HepG2 (cell line): ENCODE data around the gene SRSF4. TPM values are rescaled to one million over a fixed set of nuclear protein-coding genes. Genes with fewer than 3 reads are reported as not detected.

Experiments used
- FOXA1 ChIP-seq, 2 experiments: fragments of 450-650 bp in 1 of 2; sonication (generic) in 1 of 2; formaldehyde crosslinking in 1 of 2; IDR thresholded peaks; 2 replicates each; pipeline versions ENCODE4 v1.4.0 to v1.6.1; 2016 to 2020; ENCODE audit warnings: missing genetic modification reagents in 1 of 2
- NFATC3 ChIP-seq: sonication (generic); formaldehyde crosslinking; IDR thresholded peaks from 2 replicates; pipeline ENCODE4 v1.5.1; 2020; ENCODE audit warnings: mild to moderate bottlenecking, missing genetic modification reagents
- SP1 ChIP-seq, 2 experiments: fragments of 450-650 bp in 1 of 2; sonication (generic) in 1 of 2; formaldehyde crosslinking in 1 of 2; IDR thresholded peaks; 2 replicates each; pipeline versions ENCODE4 v1.4.0 to v1.6.1; 2016 to 2020; ENCODE audit warnings: missing genetic modification reagents in 1 of 2
- ZNF530 ChIP-seq: sonication (generic); formaldehyde crosslinking; IDR thresholded peaks from 2 replicates; pipeline ENCODE4 v1.5.0; 2020; ENCODE audit warnings: low read depth, mild to moderate bottlenecking, missing genetic modification reagents
- ZNF543 ChIP-seq: sonication (generic); formaldehyde crosslinking; IDR thresholded peaks from 2 replicates; pipeline ENCODE4 v1.4.0; 2020; ENCODE audit warnings: mild to moderate bottlenecking, missing genetic modification reagents
- ZNF724P ChIP-seq: sonication (generic); formaldehyde crosslinking; IDR thresholded peaks from 2 replicates; pipeline ENCODE4 v1.8.0; 2022; ENCODE audit warnings: missing genetic modification reagents, borderline replicate concordance
- polyA plus RNA-seq, 8 experiments: library from polyadenylated mRNA; depleted of rRNA in 3 of 8; stranded (reverse) in 7 of 8; unstranded in 1 of 8; fragments of >200 nt; fragmentation: Illumina TruSeq in 4 of 8; extraction: Trizol in 4 of 8; gene quantifications; 2 replicates each; pipeline versions ENCODE4 v1.2.1 to v1.2.3, GENCODE V29; 2011 to 2016; ENCODE audit warnings: low read depth in 4 of 8, missing spikeins in 1 of 8, mixed read lengths in 1 of 8; ENCODE audit not compliant: insufficient read depth in 1 of 8
- total RNA-seq, 5 experiments: library from RNA; depleted of rRNA; stranded (reverse); fragments of >200 nt; fragmentation: Illumina TruSeq; extraction: Trizol; gene quantifications; 2 replicates each; pipeline ENCODE4 v1.2.3, GENCODE V29; 2016; ENCODE audit warnings: low read depth in 1 of 5
- TF ChIP-seq, protein P1 (sequence below): sonication (generic); formaldehyde crosslinking; IDR thresholded peaks from 2 replicates; pipeline ENCODE4 v1.4.0; 2020; ENCODE audit warnings: missing genetic modification reagents, borderline replicate concordance
- TF ChIP-seq, protein P2 (sequence below): sonication (generic); formaldehyde crosslinking; IDR thresholded peaks from 2 replicates; pipeline ENCODE4 v1.9.0; 2021; ENCODE audit warnings: mild to moderate bottlenecking, missing genetic modification reagents
- TF ChIP-seq, protein P3 (sequence below): sonication (generic); formaldehyde crosslinking; IDR thresholded peaks from 2 replicates; pipeline ENCODE4 v1.4.0; 2020; ENCODE audit warnings: missing genetic modification reagents; ENCODE audit errors: not compliant biosample characterization
- TF ChIP-seq, protein P4 (sequence below): sonication (generic); formaldehyde crosslinking; IDR thresholded peaks from 2 replicates; pipeline ENCODE4 v1.5.1; 2020; ENCODE audit warnings: missing genetic modification reagents, mild to moderate bottlenecking, borderline replicate concordance

SRSF4 gene
- total and polyA plus RNA-seq, 2 of the 13 experiments (the other 11 are each of a cell fraction or from before 2014, with no cell fraction given), result 37.7 to 50.9 TPM

DNA sequence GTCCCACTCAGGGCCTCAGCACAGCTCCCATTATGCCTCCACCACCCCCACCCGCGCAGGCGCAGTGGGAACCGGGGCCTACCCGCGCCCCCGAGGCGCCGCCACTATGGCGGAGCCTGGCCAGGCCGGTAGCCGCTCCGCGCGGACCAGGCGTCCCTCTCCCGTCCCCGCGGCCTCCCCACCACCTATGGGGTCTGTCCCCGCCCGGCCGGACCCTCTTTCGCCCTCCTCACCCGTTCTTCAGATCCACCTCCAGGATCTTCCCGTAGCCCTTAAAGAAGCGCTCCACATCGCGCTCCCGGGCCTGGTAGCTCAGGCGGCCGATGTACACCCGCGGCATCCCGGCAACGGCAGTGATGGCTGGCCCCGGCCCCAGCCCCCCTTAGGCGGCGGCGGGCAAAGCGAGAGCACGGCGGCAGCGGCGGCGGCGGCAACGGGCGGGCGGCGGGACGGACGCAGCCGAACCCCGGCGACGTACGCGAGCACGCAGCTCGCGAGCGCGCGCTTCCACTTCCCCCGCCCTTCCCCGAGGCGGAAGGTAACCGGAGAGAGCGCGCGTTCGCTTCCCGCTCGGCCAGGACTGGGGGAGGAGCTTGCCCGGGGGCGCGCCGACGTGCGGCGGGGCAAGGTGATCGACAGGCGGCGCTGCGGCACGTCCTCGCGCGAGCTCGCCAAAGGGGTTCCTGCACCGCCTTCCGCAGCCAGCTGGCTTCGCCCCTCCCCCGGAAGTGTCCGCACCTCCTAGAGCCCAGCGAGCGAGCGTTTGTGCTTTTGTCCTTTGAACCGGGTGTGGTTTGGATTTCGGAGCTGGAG is at the start of gene SRSF4 (continued):
- TF ChIP-seq, protein P1, sequence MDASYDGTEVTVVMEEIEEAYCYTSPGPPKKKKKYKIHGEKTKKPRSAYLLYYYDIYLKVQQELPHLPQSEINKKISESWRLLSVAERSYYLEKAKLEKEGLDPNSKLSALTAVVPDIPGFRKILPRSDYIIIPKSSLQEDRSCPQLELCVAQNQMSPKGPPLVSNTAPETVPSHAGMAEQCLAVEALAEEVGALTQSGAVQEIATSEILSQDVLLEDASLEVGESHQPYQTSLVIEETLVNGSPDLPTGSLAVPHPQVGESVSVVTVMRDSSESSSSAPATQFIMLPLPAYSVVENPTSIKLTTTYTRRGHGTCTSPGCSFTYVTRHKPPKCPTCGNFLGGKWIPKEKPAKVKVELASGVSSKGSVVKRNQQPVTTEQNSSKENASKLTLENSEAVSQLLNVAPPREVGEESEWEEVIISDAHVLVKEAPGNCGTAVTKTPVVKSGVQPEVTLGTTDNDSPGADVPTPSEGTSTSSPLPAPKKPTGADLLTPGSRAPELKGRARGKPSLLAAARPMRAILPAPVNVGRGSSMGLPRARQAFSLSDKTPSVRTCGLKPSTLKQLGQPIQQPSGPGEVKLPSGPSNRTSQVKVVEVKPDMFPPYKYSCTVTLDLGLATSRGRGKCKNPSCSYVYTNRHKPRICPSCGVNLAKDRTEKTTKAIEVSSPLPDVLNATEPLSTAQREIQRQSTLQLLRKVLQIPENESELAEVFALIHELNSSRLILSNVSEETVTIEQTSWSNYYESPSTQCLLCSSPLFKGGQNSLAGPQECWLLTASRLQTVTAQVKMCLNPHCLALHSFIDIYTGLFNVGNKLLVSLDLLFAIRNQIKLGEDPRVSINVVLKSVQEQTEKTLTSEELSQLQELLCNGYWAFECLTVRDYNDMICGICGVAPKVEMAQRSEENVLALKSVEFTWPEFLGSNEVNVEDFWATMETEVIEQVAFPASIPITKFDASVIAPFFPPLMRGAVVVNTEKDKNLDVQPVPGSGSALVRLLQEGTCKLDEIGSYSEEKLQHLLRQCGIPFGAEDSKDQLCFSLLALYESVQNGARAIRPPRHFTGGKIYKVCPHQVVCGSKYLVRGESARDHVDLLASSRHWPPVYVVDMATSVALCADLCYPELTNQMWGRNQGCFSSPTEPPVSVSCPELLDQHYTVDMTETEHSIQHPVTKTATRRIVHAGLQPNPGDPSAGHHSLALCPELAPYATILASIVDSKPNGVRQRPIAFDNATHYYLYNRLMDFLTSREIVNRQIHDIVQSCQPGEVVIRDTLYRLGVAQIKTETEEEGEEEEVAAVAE (CRISPR knock-in tag), result 0 out of 2 replicates have a peak, but pooled peaks have one; percentile 26
- no peak; the same call in 1 of the 2 replicates for TF ChIP-seq NFATC3 (CRISPR knock-in tag)
- TF ChIP-seq, protein P2, sequence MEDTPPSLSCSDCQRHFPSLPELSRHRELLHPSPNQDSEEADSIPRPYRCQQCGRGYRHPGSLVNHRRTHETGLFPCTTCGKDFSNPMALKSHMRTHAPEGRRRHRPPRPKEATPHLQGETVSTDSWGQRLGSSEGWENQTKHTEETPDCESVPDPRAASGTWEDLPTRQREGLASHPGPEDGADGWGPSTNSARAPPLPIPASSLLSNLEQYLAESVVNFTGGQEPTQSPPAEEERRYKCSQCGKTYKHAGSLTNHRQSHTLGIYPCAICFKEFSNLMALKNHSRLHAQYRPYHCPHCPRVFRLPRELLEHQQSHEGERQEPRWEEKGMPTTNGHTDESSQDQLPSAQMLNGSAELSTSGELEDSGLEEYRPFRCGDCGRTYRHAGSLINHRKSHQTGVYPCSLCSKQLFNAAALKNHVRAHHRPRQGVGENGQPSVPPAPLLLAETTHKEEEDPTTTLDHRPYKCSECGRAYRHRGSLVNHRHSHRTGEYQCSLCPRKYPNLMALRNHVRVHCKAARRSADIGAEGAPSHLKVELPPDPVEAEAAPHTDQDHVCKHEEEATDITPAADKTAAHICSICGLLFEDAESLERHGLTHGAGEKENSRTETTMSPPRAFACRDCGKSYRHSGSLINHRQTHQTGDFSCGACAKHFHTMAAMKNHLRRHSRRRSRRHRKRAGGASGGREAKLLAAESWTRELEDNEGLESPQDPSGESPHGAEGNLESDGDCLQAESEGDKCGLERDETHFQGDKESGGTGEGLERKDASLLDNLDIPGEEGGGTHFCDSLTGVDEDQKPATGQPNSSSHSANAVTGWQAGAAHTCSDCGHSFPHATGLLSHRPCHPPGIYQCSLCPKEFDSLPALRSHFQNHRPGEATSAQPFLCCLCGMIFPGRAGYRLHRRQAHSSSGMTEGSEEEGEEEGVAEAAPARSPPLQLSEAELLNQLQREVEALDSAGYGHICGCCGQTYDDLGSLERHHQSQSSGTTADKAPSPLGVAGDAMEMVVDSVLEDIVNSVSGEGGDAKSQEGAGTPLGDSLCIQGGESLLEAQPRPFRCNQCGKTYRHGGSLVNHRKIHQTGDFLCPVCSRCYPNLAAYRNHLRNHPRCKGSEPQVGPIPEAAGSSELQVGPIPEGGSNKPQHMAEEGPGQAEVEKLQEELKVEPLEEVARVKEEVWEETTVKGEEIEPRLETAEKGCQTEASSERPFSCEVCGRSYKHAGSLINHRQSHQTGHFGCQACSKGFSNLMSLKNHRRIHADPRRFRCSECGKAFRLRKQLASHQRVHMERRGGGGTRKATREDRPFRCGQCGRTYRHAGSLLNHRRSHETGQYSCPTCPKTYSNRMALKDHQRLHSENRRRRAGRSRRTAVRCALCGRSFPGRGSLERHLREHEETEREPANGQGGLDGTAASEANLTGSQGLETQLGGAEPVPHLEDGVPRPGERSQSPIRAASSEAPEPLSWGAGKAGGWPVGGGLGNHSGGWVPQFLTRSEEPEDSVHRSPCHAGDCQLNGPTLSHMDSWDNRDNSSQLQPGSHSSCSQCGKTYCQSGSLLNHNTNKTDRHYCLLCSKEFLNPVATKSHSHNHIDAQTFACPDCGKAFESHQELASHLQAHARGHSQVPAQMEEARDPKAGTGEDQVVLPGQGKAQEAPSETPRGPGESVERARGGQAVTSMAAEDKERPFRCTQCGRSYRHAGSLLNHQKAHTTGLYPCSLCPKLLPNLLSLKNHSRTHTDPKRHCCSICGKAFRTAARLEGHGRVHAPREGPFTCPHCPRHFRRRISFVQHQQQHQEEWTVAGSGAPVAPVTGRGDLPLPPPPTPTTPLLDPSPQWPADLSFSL (CRISPR knock-in tag), result no peak; the same call in 1 of the 2 replicates
- TF ChIP-seq, protein P3, sequence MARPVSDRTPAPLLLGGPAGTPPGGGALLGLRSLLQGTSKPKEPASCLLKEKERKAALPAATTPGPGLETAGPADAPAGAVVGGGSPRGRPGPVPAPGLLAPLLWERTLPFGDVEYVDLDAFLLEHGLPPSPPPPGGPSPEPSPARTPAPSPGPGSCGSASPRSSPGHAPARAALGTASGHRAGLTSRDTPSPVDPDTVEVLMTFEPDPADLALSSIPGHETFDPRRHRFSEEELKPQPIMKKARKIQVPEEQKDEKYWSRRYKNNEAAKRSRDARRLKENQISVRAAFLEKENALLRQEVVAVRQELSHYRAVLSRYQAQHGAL, result no peak
- peak; percentile 87 for TF ChIP-seq ZNF543 (CRISPR knock-in tag)
- no peak for TF ChIP-seq ZNF530
- TF ChIP-seq, protein P4, sequence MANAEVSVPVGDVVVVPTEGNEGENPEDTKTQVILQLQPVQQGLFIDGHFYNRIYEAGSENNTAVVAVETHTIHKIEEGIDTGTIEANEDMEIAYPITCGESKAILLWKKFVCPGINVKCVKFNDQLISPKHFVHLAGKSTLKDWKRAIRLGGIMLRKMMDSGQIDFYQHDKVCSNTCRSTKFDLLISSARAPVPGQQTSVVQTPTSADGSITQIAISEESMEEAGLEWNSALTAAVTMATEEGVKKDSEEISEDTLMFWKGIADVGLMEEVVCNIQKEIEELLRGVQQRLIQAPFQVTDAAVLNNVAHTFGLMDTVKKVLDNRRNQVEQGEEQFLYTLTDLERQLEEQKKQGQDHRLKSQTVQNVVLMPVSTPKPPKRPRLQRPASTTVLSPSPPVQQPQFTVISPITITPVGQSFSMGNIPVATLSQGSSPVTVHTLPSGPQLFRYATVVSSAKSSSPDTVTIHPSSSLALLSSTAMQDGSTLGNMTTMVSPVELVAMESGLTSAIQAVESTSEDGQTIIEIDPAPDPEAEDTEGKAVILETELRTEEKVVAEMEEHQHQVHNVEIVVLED (CRISPR knock-in tag), result peak; percentile 95
- TF ChIP-seq FOXA1 (IDR thresholded peaks at IDR 0.05), result no peak
- 0 out of 2 replicates have a peak, but pooled peaks have one; percentile 38 for TF ChIP-seq FOXA1 (CRISPR knock-in tag; IDR thresholded peaks at IDR 0.05)
- TF ChIP-seq ZNF724P, result peak; percentile 66; the same call in 1 of the 2 replicates
- TF ChIP-seq SP1 (IDR thresholded peaks at IDR 0.05), result no peak
- TF ChIP-seq SP1 (CRISPR knock-in tag; IDR thresholded peaks at IDR 0.05), result peak; percentile 73; the same call in 1 of the 2 replicates
